Measurements from ENCODE around the gene ASAP2.

DNA sequence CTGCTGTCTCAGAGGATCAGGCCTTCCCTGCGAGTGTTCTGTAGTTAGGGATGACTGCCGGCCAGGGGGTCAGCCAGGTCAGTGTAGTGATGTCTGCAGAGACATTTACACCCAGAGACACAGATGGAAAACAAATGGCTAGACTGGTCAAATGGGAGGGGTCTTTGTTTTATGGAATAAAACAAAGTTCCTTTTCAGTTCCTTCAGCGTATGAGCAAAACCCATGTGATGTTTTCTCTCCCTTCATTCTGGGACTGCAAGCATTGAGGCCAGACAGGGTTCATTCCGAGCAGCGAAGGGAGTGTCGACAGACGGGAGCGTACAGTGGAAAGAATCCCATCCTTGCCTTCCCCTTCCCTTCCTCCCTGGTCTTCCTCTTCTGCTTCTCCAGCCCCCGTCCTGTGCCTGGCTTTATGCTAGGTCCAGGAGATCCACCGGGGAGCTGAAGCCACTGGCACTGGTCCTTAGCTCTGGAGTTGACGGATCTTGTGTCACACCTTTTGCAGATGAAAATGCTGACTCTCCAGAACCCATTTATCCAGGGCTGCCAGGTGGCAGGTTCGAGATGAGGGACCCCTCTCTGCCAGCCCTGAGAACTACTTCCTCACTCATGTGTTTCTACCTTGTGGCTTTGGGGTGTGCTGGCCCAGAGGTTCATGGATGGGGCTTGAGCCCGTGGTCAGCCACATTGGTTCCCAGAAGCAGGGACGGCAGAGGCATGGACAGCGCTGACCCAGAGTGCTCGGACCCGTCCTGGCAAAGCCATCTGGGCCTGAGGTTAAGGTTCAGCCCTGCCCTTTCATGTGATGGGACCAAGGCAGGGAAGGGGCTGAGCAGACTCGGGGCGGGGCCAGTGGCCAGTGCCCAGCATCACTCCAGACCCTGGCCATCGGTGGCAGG lies 192.5 kb downstream of the ASAP2 start:
- TF ChIP-seq, protein P1, sequence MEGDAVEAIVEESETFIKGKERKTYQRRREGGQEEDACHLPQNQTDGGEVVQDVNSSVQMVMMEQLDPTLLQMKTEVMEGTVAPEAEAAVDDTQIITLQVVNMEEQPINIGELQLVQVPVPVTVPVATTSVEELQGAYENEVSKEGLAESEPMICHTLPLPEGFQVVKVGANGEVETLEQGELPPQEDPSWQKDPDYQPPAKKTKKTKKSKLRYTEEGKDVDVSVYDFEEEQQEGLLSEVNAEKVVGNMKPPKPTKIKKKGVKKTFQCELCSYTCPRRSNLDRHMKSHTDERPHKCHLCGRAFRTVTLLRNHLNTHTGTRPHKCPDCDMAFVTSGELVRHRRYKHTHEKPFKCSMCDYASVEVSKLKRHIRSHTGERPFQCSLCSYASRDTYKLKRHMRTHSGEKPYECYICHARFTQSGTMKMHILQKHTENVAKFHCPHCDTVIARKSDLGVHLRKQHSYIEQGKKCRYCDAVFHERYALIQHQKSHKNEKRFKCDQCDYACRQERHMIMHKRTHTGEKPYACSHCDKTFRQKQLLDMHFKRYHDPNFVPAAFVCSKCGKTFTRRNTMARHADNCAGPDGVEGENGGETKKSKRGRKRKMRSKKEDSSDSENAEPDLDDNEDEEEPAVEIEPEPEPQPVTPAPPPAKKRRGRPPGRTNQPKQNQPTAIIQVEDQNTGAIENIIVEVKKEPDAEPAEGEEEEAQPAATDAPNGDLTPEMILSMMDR (IDR thresholded peaks at IDR 0.05; ENCODE audit: low read length), result no peak
- no peak for TF ChIP-seq EZH2 (IDR thresholded peaks at IDR 0.05; ENCODE audit: borderline replicate concordance, low read length)
